C4-2B (cell line): ENCODE measurements around the gene CFB.

Source experiments
- H3K27ac ChIP-seq: fragments of 450-650 bp; 2 replicates; pipeline ENCODE4 v1.5.1; 2017
- CTCF ChIP-seq: fragments of 450-650 bp; conservative IDR thresholded peaks from 2 replicates; pipeline ENCODE4 v1.5.1; 2017; ENCODE audit warnings: mild to moderate bottlenecking
- ZFX ChIP-seq: fragments of 450-650 bp; IDR thresholded peaks from 2 replicates; pipeline ENCODE4 v1.6.1; 2017

Gene CFB

GRCh38 chr6:31933537-31933936, 12.4 kb upstream of the CFB start:
- TF ChIP-seq ZFX (no peak), CTCF (no peak)
- H3K27ac ChIP-seq, result no peak overlapping the region

GRCh38 chr6:31935021-31935420, 10.9 kb upstream of the CFB start:
- H3K27ac ChIP-seq, result no peak overlapping the region
- no peak for TF ChIP-seq CTCF
- TF ChIP-seq ZFX, result no peak

GRCh38 chr6:31935823-31936222, 10.1 kb upstream of the CFB start:
- TF ChIP-seq CTCF (no peak), ZFX (no peak)

GRCh38 chr6:31940256-31940664, 5.6 kb upstream of the CFB start:
- H3K27ac ChIP-seq, result no peak overlapping the region
- TF ChIP-seq CTCF, result no peak
- no peak for TF ChIP-seq ZFX

More at GRCh38 chr6:31935823-31936222, 10.1 kb upstream of the CFB start:
- H3K27ac ChIP-seq, result no peak overlapping the region

- no peak overlapping the region for H3K27ac ChIP-seq
- TF ChIP-seq CTCF (no peak), ZFX (no peak)
These were observed 2.2 kb upstream of the CFB start for GRCh38 chr6:31943742-31944141.

GRCh38 chr6:31945154-31945506, 765 bp upstream of the CFB start:
- H3K27ac ChIP-seq, result no peak overlapping the region
- no peak for TF ChIP-seq ZFX
- no peak for TF ChIP-seq CTCF

GRCh38 chr6:31946370-31946885, 533 bp downstream of the CFB start:
- TF ChIP-seq ZFX, result no peak
- no peak for TF ChIP-seq CTCF
- no peak overlapping the region for H3K27ac ChIP-seq
